ENCODE measurements around the gene TPST2.

Gene TPST2

DNA sequence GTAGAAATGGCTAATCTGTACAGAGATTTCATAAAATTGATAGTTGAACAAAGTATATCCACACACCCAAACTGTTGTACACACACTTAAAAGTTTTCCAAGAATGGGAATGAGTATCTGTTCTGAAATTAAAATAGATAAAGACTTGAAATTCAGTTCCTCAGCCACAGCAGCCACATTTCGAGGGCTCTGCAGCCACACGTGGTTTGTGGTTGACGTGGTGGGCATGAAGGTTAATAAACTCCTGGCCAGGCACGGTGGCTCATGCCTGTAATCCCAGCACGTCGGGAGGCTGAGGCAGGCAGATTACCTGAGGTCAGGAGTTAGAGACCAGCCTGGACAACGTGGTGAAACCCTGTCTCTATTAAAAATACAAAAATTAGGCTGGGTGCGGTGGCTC is 24.0 kb downstream of the TPST2 start:
- H3K36me3 ChIP-seq (replicated peaks; ENCODE audit: low read depth, low read length) = no peaks in the 10 kb centered on the region
- TF ChIP-seq CTCF (IDR thresholded peaks at IDR 0.05; ENCODE audit: low read depth, low read length) (no peak), EZH2phosphoT487 (IDR thresholded peaks at IDR 0.05; ENCODE audit: low read depth) (no peak)
- H2AFZ ChIP-seq (ENCODE audit: low read depth, low read length) = no peak overlapping the region
- H4K20me1 ChIP-seq (ENCODE audit: insufficient read depth, low read length) = no peaks in the 10 kb centered on the region
- H3K27ac ChIP-seq (ENCODE audit: low read length) = no peak overlapping the region
- no peaks in the 10 kb centered on the region for H3K27me3 ChIP-seq (ENCODE audit: low read depth, low read length)
- no peak overlapping the region for H3K4me2 ChIP-seq (ENCODE audit: low read length)
- no peaks in the 10 kb centered on the region for H3K9me3 ChIP-seq (ENCODE audit: insufficient read depth, low read length)
- no peak overlapping the region for H3K9ac ChIP-seq (ENCODE audit: low read length)
- no peaks in the 10 kb centered on the region for H3K4me1 ChIP-seq (ENCODE audit: low read length)
- no peaks in the 10 kb centered on the region for H3K79me2 ChIP-seq (ENCODE audit: low read length)
- H3K4me3 ChIP-seq (ENCODE audit: low read length) = no peak overlapping the region

GRCh38 chr22:26565181-26565580 is 24.8 kb downstream of the TPST2 start:
- no peak for TF ChIP-seq CTCF (IDR thresholded peaks at IDR 0.05; ENCODE audit: low read depth, low read length)
- no peak for TF ChIP-seq EZH2phosphoT487 (IDR thresholded peaks at IDR 0.05; ENCODE audit: low read depth)
- Histone ChIP-seq H2AFZ (ENCODE audit: low read depth, low read length) (no peak overlapping the region), H3K9ac (ENCODE audit: low read length) (no peak overlapping the region), H3K27ac (ENCODE audit: low read length) (no peak overlapping the region), H3K4me2 (ENCODE audit: low read length) (no peak overlapping the region), H3K4me3 (ENCODE audit: low read length) (no peak overlapping the region), H3K79me2 (ENCODE audit: low read length) (no peaks in the 10 kb centered on the region), H3K9me3 (ENCODE audit: insufficient read depth, low read length) (no peaks in the 10 kb centered on the region), H3K36me3 (replicated peaks; ENCODE audit: low read depth, low read length) (no peaks in the 10 kb centered on the region), H4K20me1 (ENCODE audit: insufficient read depth, low read length) (no peaks in the 10 kb centered on the region), H3K27me3 (ENCODE audit: low read depth, low read length) (no peaks in the 10 kb centered on the region), H3K4me1 (ENCODE audit: low read length) (no peaks in the 10 kb centered on the region)

DNA sequence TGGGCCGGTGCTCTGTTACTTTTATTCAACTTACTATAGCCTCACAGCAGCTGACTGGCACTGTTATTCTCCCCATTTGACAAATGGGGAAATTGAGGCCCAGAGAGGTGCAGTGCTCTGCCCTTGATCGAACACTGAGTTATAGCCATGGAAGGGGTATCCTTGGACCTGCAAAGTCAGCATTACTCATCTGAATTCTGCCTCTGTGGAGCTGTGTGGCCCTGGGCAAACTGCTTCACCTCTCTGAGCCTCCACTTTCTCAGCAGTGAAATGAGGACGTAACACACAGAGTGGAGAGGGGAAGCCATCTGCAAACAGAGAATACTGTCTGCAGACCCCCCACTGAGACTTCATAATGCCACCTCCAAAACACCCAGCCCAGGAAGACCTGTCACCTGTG is 25.3 kb downstream of the TPST2 start:
- H3K27ac ChIP-seq (ENCODE audit: low read length) = no peak overlapping the region
- no peaks in the 10 kb centered on the region for H3K79me2 ChIP-seq (ENCODE audit: low read length)
- no peaks in the 10 kb centered on the region for H3K36me3 ChIP-seq (replicated peaks; ENCODE audit: low read depth, low read length)

DNA sequence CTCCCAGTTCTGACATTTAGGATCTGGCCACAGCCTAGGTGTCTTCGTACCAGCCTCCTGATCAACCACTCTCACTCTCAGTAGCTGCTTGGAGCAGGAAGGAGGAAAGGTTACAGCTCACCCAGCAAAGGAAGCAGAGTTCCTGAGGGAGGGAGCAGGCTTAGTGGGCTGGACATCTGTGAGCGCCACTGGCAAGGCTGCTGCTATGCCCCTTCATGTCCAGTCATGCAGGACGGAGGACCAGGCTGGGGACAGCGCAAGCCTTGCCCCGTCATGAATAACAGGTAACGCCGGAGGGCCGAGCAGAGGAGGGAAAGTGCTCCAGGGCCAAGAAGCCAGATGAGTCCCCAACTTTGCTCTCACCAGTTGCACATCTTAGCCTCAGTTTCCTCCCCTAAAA is 25.8 kb downstream of the TPST2 start:
- H3K9ac ChIP-seq (ENCODE audit: low read length) = no peak overlapping the region
- H3K27me3 ChIP-seq (ENCODE audit: low read depth, low read length) = no peaks in the 10 kb centered on the region
- H2AFZ ChIP-seq (ENCODE audit: low read depth, low read length) = no peak overlapping the region
- TF ChIP-seq CTCF (IDR thresholded peaks at IDR 0.05; ENCODE audit: low read depth, low read length) (no peak), EZH2phosphoT487 (IDR thresholded peaks at IDR 0.05; ENCODE audit: low read depth) (no peak)
- no peaks in the 10 kb centered on the region for H4K20me1 ChIP-seq (ENCODE audit: insufficient read depth, low read length)
- no peaks in the 10 kb centered on the region for H3K4me1 ChIP-seq (ENCODE audit: low read length)
- no peak overlapping the region for H3K4me2 ChIP-seq (ENCODE audit: low read length)
- H3K9me3 ChIP-seq (ENCODE audit: insufficient read depth, low read length) = no peaks in the 10 kb centered on the region
- H3K79me2 ChIP-seq (ENCODE audit: low read length) = no peaks in the 10 kb centered on the region
- H3K36me3 ChIP-seq (replicated peaks; ENCODE audit: low read depth, low read length) = no peaks in the 10 kb centered on the region
- H3K4me3 ChIP-seq (ENCODE audit: low read length) = no peak overlapping the region
- H3K27ac ChIP-seq (ENCODE audit: low read length) = no peak overlapping the region

More for the DNA sequence above, 25.3 kb downstream of the TPST2 start:
- H4K20me1 ChIP-seq (ENCODE audit: insufficient read depth, low read length) = no peaks in the 10 kb centered on the region
- no peak overlapping the region for H3K4me3 ChIP-seq (ENCODE audit: low read length)
- H3K4me1 ChIP-seq (ENCODE audit: low read length) = no peaks in the 10 kb centered on the region
- H3K9me3 ChIP-seq (ENCODE audit: insufficient read depth, low read length) = no peaks in the 10 kb centered on the region
- no peaks in the 10 kb centered on the region for H3K27me3 ChIP-seq (ENCODE audit: low read depth, low read length)
- no peak for TF ChIP-seq CTCF (IDR thresholded peaks at IDR 0.05; ENCODE audit: low read depth, low read length)
- TF ChIP-seq EZH2phosphoT487 (IDR thresholded peaks at IDR 0.05; ENCODE audit: low read depth) = no peak
- H3K9ac ChIP-seq (ENCODE audit: low read length) = no peak overlapping the region
- H3K4me2 ChIP-seq (ENCODE audit: low read length) = no peak overlapping the region
- H2AFZ ChIP-seq (ENCODE audit: low read depth, low read length) = no peak overlapping the region
